NCI-H1930 (cell line): ENCODE measurements around the gene HOXD10.

Source experiments
- DNase-seq, 2 experiments: peaks; one replicate each; lab custom pipeline; 2025; lab: John Stamatoyannopoulos, UW

Gene HOXD10

GRCh38 chr2:176082824-176083751 is 33.5 kb upstream of the HOXD10 start:
- DNase-seq, result no peak

GRCh38 chr2:176083796-176084261 is 32.7 kb upstream of the HOXD10 start, which contains the start of gene EVX2:
TSS of gene EVX2 (minus strand) at chr2:176083962. CDS start at chr2:176083776, 186 bp downstream.
- DNase-seq, result no peak

GRCh38 chr2:176084611-176085119 is 31.9 kb upstream of the HOXD10 start:
- DNase-seq, result no peak

- no peak for DNase-seq
These were observed 31.3 kb upstream of the HOXD10 start for GRCh38 chr2:176085120-176085788.

GRCh38 chr2:176085861-176086771 is 30.5 kb upstream of the HOXD10 start:
- peak; percentile 62 to 67 for DNase-seq

- no peak for DNase-seq
These were observed 29.1 kb upstream of the HOXD10 start for GRCh38 chr2:176087330-176088047.

- peak; percentile 24 to 48 for DNase-seq
These were observed 28.3 kb upstream of the HOXD10 start for GRCh38 chr2:176088048-176088936.

GRCh38 chr2:176088937-176089842 is 27.4 kb upstream of the HOXD10 start:
- no peak for DNase-seq

- DNase-seq, result no peak
These were observed 26.7 kb upstream of the HOXD10 start for GRCh38 chr2:176089843-176090395.

- DNase-seq, result no peak
These were observed 25.7 kb upstream of the HOXD10 start for GRCh38 chr2:176090862-176091261.

- no peak for DNase-seq
These were observed 25.0 kb upstream of the HOXD10 start for GRCh38 chr2:176091329-176092258.

GRCh38 chr2:176092270-176093144 is 24.1 kb upstream of the HOXD10 start, which contains the start of gene HOXD13:
TSS of gene HOXD13 (plus strand) at chr2:176092721. CDS start at chr2:176092891, 170 bp downstream.
- peak; percentile 45 to 63 for DNase-seq

- peak; percentile 40 to 75 for DNase-seq
These were observed 23.3 kb upstream of the HOXD10 start for GRCh38 chr2:176093145-176093897.

GRCh38 chr2:176093898-176094249 is 22.7 kb upstream of the HOXD10 start:
- DNase-seq, result no peak

GRCh38 chr2:176094349-176094748 is 22.2 kb upstream of the HOXD10 start:
- DNase-seq, result no peak

- DNase-seq, result no peak
These were observed 21.2 kb upstream of the HOXD10 start for GRCh38 chr2:176095421-176095820.
